ENCODE data around the gene SGMS1. TPM values are rescaled to one million over a fixed set of nuclear protein-coding genes. Genes with fewer than 3 reads are reported as not detected.

The SGMS1 gene
- total RNA-seq, 3 donors from 2014 or later (not counting 1 experiment from before 2014, with no cell fraction given) = 24.5 to 32.7 (median 30.4) TPM

DNA sequence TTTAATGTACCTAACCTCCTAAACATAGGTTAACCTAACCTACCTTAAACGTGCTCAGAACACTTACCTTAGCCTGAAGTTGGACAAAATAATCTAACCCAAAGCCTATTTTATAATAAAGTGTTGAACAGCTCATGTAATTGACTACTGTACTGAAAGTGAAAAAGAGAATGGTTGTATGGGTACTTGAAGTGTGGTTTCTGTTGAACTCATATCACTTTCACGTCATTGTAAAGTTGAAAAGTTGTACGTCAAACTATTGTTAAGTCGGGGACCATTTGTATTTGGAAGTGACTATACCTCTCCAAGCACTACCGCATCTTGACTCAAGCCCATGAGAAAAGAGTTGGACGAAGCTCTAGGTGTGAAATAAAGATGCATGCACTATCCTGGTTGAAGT, 334.6 kb downstream of the SGMS1 start:
- Mint-ChIP-seq H3K9me3 (no peaks in the 10 kb centered on the region), H3K27me3 (ENCODE audit: low read depth in 2 of 2) (peaks cover 0 to 7% of the 10 kb centered on the region in 2 donors), H3K27ac (no peak overlapping the region), H3K4me1 (peaks cover 0 to 5% of the 10 kb centered on the region in 2 donors), H3K36me3 (no peaks in the 10 kb centered on the region), H3K4me3 (no peak overlapping the region)
- DNase-seq (no peak), ATAC-seq (no peak)
- Histone ChIP-seq H3K36me3 (ENCODE audit: control insufficient read depth, insufficient read depth, low read length) (no peaks in the 10 kb centered on the region), H3K4me1 (ENCODE audit: control insufficient read depth, insufficient read depth, low read length) (no peaks in the 10 kb centered on the region), H3K4me3 (ENCODE audit: low read length) (no peak overlapping the region), H3K27me3 (ENCODE audit: control insufficient read depth, insufficient read depth, low read length) (no peaks in the 10 kb centered on the region), H3K27ac (ENCODE audit: low read length) (no peak overlapping the region), H3K9me3 (ENCODE audit: control insufficient read depth, insufficient read depth, low read length) (no peaks in the 10 kb centered on the region)
- WGBS (ENCODE audit: insufficient coverage) = 91% methylated on average over 5 of the region's 6 CpGs
- TF ChIP-seq, protein P1, sequence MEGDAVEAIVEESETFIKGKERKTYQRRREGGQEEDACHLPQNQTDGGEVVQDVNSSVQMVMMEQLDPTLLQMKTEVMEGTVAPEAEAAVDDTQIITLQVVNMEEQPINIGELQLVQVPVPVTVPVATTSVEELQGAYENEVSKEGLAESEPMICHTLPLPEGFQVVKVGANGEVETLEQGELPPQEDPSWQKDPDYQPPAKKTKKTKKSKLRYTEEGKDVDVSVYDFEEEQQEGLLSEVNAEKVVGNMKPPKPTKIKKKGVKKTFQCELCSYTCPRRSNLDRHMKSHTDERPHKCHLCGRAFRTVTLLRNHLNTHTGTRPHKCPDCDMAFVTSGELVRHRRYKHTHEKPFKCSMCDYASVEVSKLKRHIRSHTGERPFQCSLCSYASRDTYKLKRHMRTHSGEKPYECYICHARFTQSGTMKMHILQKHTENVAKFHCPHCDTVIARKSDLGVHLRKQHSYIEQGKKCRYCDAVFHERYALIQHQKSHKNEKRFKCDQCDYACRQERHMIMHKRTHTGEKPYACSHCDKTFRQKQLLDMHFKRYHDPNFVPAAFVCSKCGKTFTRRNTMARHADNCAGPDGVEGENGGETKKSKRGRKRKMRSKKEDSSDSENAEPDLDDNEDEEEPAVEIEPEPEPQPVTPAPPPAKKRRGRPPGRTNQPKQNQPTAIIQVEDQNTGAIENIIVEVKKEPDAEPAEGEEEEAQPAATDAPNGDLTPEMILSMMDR (IDR thresholded peaks at IDR 0.05) = no peak
- intact Hi-C loops (cut with micrococcal nuclease) = no loop called here

GRCh38 chr10:50286996-50287803, 336.6 kb downstream of the SGMS1 start:
- TF ChIP-seq, protein P1 (IDR thresholded peaks at IDR 0.05) = no peak
- DNase-seq (no peak), ATAC-seq (no peak)
- Mint-ChIP-seq H3K4me3 (no peak overlapping the region), H3K27ac (no peak overlapping the region), H3K27me3 (ENCODE audit: low read depth in 2 of 2) (peaks cover 12% of the 10 kb centered on the region in 2 donors), H3K9me3 (no peaks in the 10 kb centered on the region), H3K4me1 (no peaks in the 10 kb centered on the region), H3K36me3 (no peaks in the 10 kb centered on the region)
- intact Hi-C loops (cut with micrococcal nuclease) = no loop called here
- Histone ChIP-seq H3K27ac (ENCODE audit: low read length) (no peak overlapping the region), H3K4me3 (ENCODE audit: low read length) (no peak overlapping the region), H3K4me1 (ENCODE audit: control insufficient read depth, insufficient read depth, low read length) (no peaks in the 10 kb centered on the region), H3K36me3 (ENCODE audit: control insufficient read depth, insufficient read depth, low read length) (no peaks in the 10 kb centered on the region), H3K27me3 (ENCODE audit: control insufficient read depth, insufficient read depth, low read length) (no peaks in the 10 kb centered on the region), H3K9me3 (ENCODE audit: control insufficient read depth, insufficient read depth, low read length) (no peaks in the 10 kb centered on the region)
- WGBS (ENCODE audit: insufficient coverage) = 88% methylated on average over 9 of the region's 9 CpGs

- Histone ChIP-seq H3K27ac (ENCODE audit: low read length) (no peak overlapping the region), H3K4me3 (ENCODE audit: low read length) (no peak overlapping the region), H3K9me3 (ENCODE audit: control insufficient read depth, insufficient read depth, low read length) (no peaks in the 10 kb centered on the region), H3K36me3 (ENCODE audit: control insufficient read depth, insufficient read depth, low read length) (no peaks in the 10 kb centered on the region), H3K27me3 (ENCODE audit: control insufficient read depth, insufficient read depth, low read length) (no peaks in the 10 kb centered on the region), H3K4me1 (ENCODE audit: control insufficient read depth, insufficient read depth, low read length) (no peaks in the 10 kb centered on the region)
- DNase-seq (no peak), ATAC-seq (no peak)
- Mint-ChIP-seq H3K27me3 (ENCODE audit: low read depth in 2 of 2) (peaks cover 12 to 16% of the 10 kb centered on the region in 2 donors), H3K4me3 (no peak overlapping the region), H3K27ac (no peak overlapping the region), H3K9me3 (peaks cover 0 to 3% of the 10 kb centered on the region in 2 donors), H3K4me1 (no peaks in the 10 kb centered on the region), H3K36me3 (no peaks in the 10 kb centered on the region)
- TF ChIP-seq, protein P1 (IDR thresholded peaks at IDR 0.05) = no peak
- intact Hi-C loops (cut with micrococcal nuclease) = no loop called here
- WGBS (ENCODE audit: insufficient coverage) = 49% methylated on average over 2 of the region's 2 CpGs
Observed at GRCh38 chr10:50286517-50286916, 337.2 kb downstream of the SGMS1 start.
